ENCODE data around the gene SLIT3.

- no peak for TF ChIP-seq RXRA (IDR thresholded peaks at IDR 0.05; ENCODE audit: borderline replicate concordance, low read depth)
- TF ChIP-seq, protein P1, sequence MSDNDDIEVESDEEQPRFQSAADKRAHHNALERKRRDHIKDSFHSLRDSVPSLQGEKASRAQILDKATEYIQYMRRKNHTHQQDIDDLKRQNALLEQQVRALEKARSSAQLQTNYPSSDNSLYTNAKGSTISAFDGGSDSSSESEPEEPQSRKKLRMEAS (IDR thresholded peaks at IDR 0.05; ENCODE audit: low read depth): no peak
- TF ChIP-seq, protein P2, sequence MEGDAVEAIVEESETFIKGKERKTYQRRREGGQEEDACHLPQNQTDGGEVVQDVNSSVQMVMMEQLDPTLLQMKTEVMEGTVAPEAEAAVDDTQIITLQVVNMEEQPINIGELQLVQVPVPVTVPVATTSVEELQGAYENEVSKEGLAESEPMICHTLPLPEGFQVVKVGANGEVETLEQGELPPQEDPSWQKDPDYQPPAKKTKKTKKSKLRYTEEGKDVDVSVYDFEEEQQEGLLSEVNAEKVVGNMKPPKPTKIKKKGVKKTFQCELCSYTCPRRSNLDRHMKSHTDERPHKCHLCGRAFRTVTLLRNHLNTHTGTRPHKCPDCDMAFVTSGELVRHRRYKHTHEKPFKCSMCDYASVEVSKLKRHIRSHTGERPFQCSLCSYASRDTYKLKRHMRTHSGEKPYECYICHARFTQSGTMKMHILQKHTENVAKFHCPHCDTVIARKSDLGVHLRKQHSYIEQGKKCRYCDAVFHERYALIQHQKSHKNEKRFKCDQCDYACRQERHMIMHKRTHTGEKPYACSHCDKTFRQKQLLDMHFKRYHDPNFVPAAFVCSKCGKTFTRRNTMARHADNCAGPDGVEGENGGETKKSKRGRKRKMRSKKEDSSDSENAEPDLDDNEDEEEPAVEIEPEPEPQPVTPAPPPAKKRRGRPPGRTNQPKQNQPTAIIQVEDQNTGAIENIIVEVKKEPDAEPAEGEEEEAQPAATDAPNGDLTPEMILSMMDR (IDR thresholded peaks at IDR 0.05): no peak
These were observed 360.2 kb downstream of the SLIT3 start for GRCh38 chr5:168940712-168941111.

All from SK-N-SH (cell line).